GM21576 (cell line): ENCODE measurements around the gene TMCC1.
A peak's percentile ranks its signal among the peaks of the same experiment; 100 is the strongest.
"Not testable (repeated sequence)": the region's sequence is repeated elsewhere in the genome, so short reads cannot be mapped to it uniquely, and the experiment has no call there.

Experiments
- ATAC-seq: cut with Tn5 transposase; IDR thresholded peaks from one replicate; pipeline ENCODE4 v1.9.1; 2021; ENCODE audit warnings: mild to moderate bottlenecking, moderate library complexity; ENCODE audit not compliant: unreplicated experiment

The TMCC1 gene

GRCh38 chr3:129690406-129690805, 203.1 kb downstream of the TMCC1 start:
- ATAC-seq, result peak; percentile 81

- ATAC-seq, result no peak
Measured at GRCh38 chr3:129689036-129689435, 204.5 kb downstream of the TMCC1 start.

GRCh38 chr3:129688271-129688895, 205.1 kb downstream of the TMCC1 start:
- no peak for ATAC-seq

- ATAC-seq, result no peak
Measured at GRCh38 chr3:129687586-129688125, 205.9 kb downstream of the TMCC1 start.

GRCh38 chr3:129686941-129687340, 206.6 kb downstream of the TMCC1 start:
- no peak for ATAC-seq

GRCh38 chr3:129684270-129684669, 209.2 kb downstream of the TMCC1 start:
- no peak for ATAC-seq

GRCh38 chr3:129683201-129683600, 210.3 kb downstream of the TMCC1 start:
- ATAC-seq, result no peak

GRCh38 chr3:129676985-129677384, 216.5 kb downstream of the TMCC1 start:
- no peak for ATAC-seq

GRCh38 chr3:129674798-129675123, 218.8 kb downstream of the TMCC1 start:
- not testable (repeated sequence) for ATAC-seq

GRCh38 chr3:129673897-129674797, 219.4 kb downstream of the TMCC1 start:
- ATAC-seq, result no peak

- no peak for ATAC-seq
Measured at GRCh38 chr3:129673012-129673411, 220.5 kb downstream of the TMCC1 start.

GRCh38 chr3:129672412-129672811, 221.1 kb downstream of the TMCC1 start:
- no peak for ATAC-seq

GRCh38 chr3:129665024-129665768, 228.3 kb downstream of the TMCC1 start:
- ATAC-seq, result no peak

- no peak for ATAC-seq
Measured at GRCh38 chr3:129663930-129664646, 229.4 kb downstream of the TMCC1 start.

- ATAC-seq, result no peak
Measured at GRCh38 chr3:129663045-129663446, 230.5 kb downstream of the TMCC1 start.

GRCh38 chr3:129662191-129662608, 231.3 kb downstream of the TMCC1 start:
- no peak for ATAC-seq

- ATAC-seq, result no peak
Measured at GRCh38 chr3:129661766-129662165, 231.7 kb downstream of the TMCC1 start.

- no peak for ATAC-seq
Measured at GRCh38 chr3:129658110-129658843, 235.2 kb downstream of the TMCC1 start.

- no peak for ATAC-seq
Measured at GRCh38 chr3:129657261-129658046, 236.1 kb downstream of the TMCC1 start.
